GM21825 (cell line): Measurements from ENCODE around the gene ZNF592.

Experiments
- ATAC-seq: cut with Tn5 transposase; IDR thresholded peaks from one replicate; pipeline ENCODE4 v1.9.1; 2021; ENCODE audit warnings: mild to moderate bottlenecking, moderate library complexity; ENCODE audit not compliant: unreplicated experiment

The ZNF592 gene

GRCh38 chr15:84748274-84749110, at the start of gene ZNF592:
TSS of gene ZNF592 (plus strand) at chr15:84748592. CDS start at chr15:84782676, 34,084 bp downstream.
- ATAC-seq: peak; percentile 52

GRCh38 chr15:84699538-84700191, 48.7 kb upstream of the ZNF592 start:
- no peak for ATAC-seq

- ATAC-seq: no peak
Measured at GRCh38 chr15:84702961-84703482, 45.4 kb upstream of the ZNF592 start.

GRCh38 chr15:84703808-84704207, 44.6 kb upstream of the ZNF592 start:
- no peak for ATAC-seq

- no peak for ATAC-seq
Measured at GRCh38 chr15:84714372-84714771, 34.0 kb upstream of the ZNF592 start.

GRCh38 chr15:84714821-84715220, 33.6 kb upstream of the ZNF592 start:
- ATAC-seq: no peak

- peak; percentile 4 for ATAC-seq
Measured at GRCh38 chr15:84715441-84716035, 32.9 kb upstream of the ZNF592 start.

- ATAC-seq: peak; percentile 92
Measured at GRCh38 chr15:84716036-84716732, 32.2 kb upstream of the ZNF592 start, which contains the start of gene SEC11A. TSS of gene SEC11A (minus strand) at chr15:84716139. CDS start at chr15:84716075, 64 bp downstream.

GRCh38 chr15:84721371-84721770, 27.0 kb upstream of the ZNF592 start:
- no peak for ATAC-seq

GRCh38 chr15:84722628-84723027, 25.8 kb upstream of the ZNF592 start:
- no peak for ATAC-seq

- ATAC-seq: peak; percentile 78
Measured at GRCh38 chr15:84725001-84725491, 23.3 kb upstream of the ZNF592 start.

- no peak for ATAC-seq
Measured at GRCh38 chr15:84727429-84727828, 21.0 kb upstream of the ZNF592 start.

GRCh38 chr15:84731774-84732173, 16.6 kb upstream of the ZNF592 start:
- no peak for ATAC-seq

- peak; percentile 55 for ATAC-seq
Measured at GRCh38 chr15:84734794-84735479, 13.5 kb upstream of the ZNF592 start.

GRCh38 chr15:84735480-84736061, 12.8 kb upstream of the ZNF592 start:
- ATAC-seq: peak; percentile 32

- ATAC-seq: peak; percentile 55
Measured at GRCh38 chr15:84736375-84736774, 12.0 kb upstream of the ZNF592 start.

- ATAC-seq: no peak
Measured at GRCh38 chr15:84737005-84737404, 11.4 kb upstream of the ZNF592 start.

- no peak for ATAC-seq
Measured at GRCh38 chr15:84740691-84741090, 7.7 kb upstream of the ZNF592 start.

GRCh38 chr15:84741121-84741520, 7.3 kb upstream of the ZNF592 start:
- no peak for ATAC-seq
